Measurements from ENCODE around the gene PRPS1. TPM values are rescaled to one million over a fixed set of nuclear protein-coding genes. Genes with fewer than 3 reads are reported as not detected.

PRPS1 gene
- total RNA-seq, 2 donors from 2014 or later = 51.6 to 62.7 TPM

- H3K27me3 ChIP-seq (ENCODE audit: control insufficient read depth, insufficient read depth, low read length, poor library complexity, severe bottlenecking) = no peaks in the 10 kb centered on the region
- H3K9me3 ChIP-seq (ENCODE audit: control insufficient read depth, low read length) = no peaks in the 10 kb centered on the region
- H3K4me1 ChIP-seq (ENCODE audit: control insufficient read depth, insufficient read depth, low read length) = no peaks in the 10 kb centered on the region
- Mint-ChIP-seq H3K4me3 (no peak overlapping the region), H3K27me3 (ENCODE audit: insufficient read depth) (no peaks in the 10 kb centered on the region), H3K9me3 (peaks cover 59% of the 10 kb centered on the region), H3K27ac (no peak overlapping the region), H3K4me1 (no peaks in the 10 kb centered on the region), H3K36me3 (ENCODE audit: low read depth) (no peaks in the 10 kb centered on the region)
- no peak overlapping the region for H3K9ac ChIP-seq (ENCODE audit: extremely low read depth, low read length, poor library complexity, severe bottlenecking)
- H3K36me3 ChIP-seq (ENCODE audit: control insufficient read depth, insufficient read depth, low read length) = no peaks in the 10 kb centered on the region
- TF ChIP-seq, protein P1, sequence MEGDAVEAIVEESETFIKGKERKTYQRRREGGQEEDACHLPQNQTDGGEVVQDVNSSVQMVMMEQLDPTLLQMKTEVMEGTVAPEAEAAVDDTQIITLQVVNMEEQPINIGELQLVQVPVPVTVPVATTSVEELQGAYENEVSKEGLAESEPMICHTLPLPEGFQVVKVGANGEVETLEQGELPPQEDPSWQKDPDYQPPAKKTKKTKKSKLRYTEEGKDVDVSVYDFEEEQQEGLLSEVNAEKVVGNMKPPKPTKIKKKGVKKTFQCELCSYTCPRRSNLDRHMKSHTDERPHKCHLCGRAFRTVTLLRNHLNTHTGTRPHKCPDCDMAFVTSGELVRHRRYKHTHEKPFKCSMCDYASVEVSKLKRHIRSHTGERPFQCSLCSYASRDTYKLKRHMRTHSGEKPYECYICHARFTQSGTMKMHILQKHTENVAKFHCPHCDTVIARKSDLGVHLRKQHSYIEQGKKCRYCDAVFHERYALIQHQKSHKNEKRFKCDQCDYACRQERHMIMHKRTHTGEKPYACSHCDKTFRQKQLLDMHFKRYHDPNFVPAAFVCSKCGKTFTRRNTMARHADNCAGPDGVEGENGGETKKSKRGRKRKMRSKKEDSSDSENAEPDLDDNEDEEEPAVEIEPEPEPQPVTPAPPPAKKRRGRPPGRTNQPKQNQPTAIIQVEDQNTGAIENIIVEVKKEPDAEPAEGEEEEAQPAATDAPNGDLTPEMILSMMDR (conservative IDR thresholded peaks at IDR 0.05) = no peak
- H3K4me3 ChIP-seq (ENCODE audit: low read length) = no peak overlapping the region
- no peak overlapping the region for H3K27ac ChIP-seq (ENCODE audit: low read depth, low read length)
- DNase-seq = no peak
- WGBS, 2 experiments (ENCODE audit: insufficient coverage in 1 of 2, insufficient read length in 1 of 2) = 79% methylated on average over 6 of the region's 6 CpGs; no CpG with 5 or more reads in 1 of the 2 experiments
These were observed 39.1 kb upstream of the PRPS1 start for GRCh38 chrX:107589243-107589642.

DNA sequence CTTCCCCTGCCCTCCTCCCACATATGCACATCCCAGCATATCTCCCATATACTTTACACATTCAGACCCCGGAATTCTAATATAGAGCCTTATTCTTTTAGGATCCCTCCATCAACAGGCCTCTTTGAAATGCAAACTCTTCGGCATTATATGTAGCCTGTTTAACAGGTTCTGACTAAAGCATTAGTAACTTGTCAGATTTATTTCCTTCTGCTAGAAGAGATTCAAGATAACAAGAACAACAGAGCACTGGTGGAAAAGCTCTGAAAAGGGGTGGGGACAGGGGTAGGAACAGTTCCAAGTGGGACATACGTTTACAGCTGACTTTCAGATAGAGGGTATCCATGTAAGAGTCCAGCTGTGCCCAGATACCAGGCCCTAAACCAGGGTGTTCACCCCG is 31.7 kb upstream of the PRPS1 start:
- no peaks in the 10 kb centered on the region for H3K9me3 ChIP-seq (ENCODE audit: control insufficient read depth, low read length)
- TF ChIP-seq, protein P1 (conservative IDR thresholded peaks at IDR 0.05) = no peak
- Mint-ChIP-seq H3K4me3 (no peak overlapping the region), H3K27ac (no peak overlapping the region), H3K4me1 (no peaks in the 10 kb centered on the region), H3K36me3 (ENCODE audit: low read depth) (no peaks in the 10 kb centered on the region), H3K9me3 (peaks cover 35% of the 10 kb centered on the region), H3K27me3 (ENCODE audit: insufficient read depth) (no peaks in the 10 kb centered on the region)
- no peak overlapping the region for H3K9ac ChIP-seq (ENCODE audit: extremely low read depth, low read length, poor library complexity, severe bottlenecking)
- H3K27ac ChIP-seq (ENCODE audit: low read depth, low read length) = no peak overlapping the region
- no peaks in the 10 kb centered on the region for H3K27me3 ChIP-seq (ENCODE audit: control insufficient read depth, insufficient read depth, low read length, poor library complexity, severe bottlenecking)
- H3K36me3 ChIP-seq (ENCODE audit: control insufficient read depth, insufficient read depth, low read length) = no peaks in the 10 kb centered on the region
- 90% methylated on average over 4 of the region's 4 CpGs; no CpG with 5 or more reads in 1 of the 2 experiments for WGBS, 2 experiments (ENCODE audit: insufficient coverage in 1 of 2, insufficient read length in 1 of 2)
- H3K4me1 ChIP-seq (ENCODE audit: control insufficient read depth, insufficient read depth, low read length) = no peaks in the 10 kb centered on the region
- DNase-seq = no peak
- no peak overlapping the region for H3K4me3 ChIP-seq (ENCODE audit: low read length)

GRCh38 chrX:107597264-107597663 is 31.0 kb upstream of the PRPS1 start:
- no peaks in the 10 kb centered on the region for H3K27me3 Mint-ChIP-seq (ENCODE audit: insufficient read depth)
- Histone ChIP-seq H3K36me3 (ENCODE audit: control insufficient read depth, insufficient read depth, low read length) (no peaks in the 10 kb centered on the region), H3K9ac (ENCODE audit: extremely low read depth, low read length, poor library complexity, severe bottlenecking) (no peak overlapping the region), H3K27ac (ENCODE audit: low read depth, low read length) (no peak overlapping the region), H3K4me3 (ENCODE audit: low read length) (no peak overlapping the region), H3K4me1 (ENCODE audit: control insufficient read depth, insufficient read depth, low read length) (no peaks in the 10 kb centered on the region), H3K27me3 (ENCODE audit: control insufficient read depth, insufficient read depth, low read length, poor library complexity, severe bottlenecking) (no peaks in the 10 kb centered on the region), H3K9me3 (ENCODE audit: control insufficient read depth, low read length) (no peaks in the 10 kb centered on the region)
- H3K27ac Mint-ChIP-seq = no peak overlapping the region
- H3K4me3 Mint-ChIP-seq = no peak overlapping the region
- 92 to 94% methylated on average over 2 to 13 of the region's 13 CpGs for WGBS, 2 experiments (ENCODE audit: insufficient coverage in 1 of 2, insufficient read length in 1 of 2)
- peaks cover 35% of the 10 kb centered on the region for H3K9me3 Mint-ChIP-seq
- TF ChIP-seq, protein P1 (conservative IDR thresholded peaks at IDR 0.05) = no peak
- DNase-seq = no peak
- H3K4me1 Mint-ChIP-seq = no peaks in the 10 kb centered on the region
- no peaks in the 10 kb centered on the region for H3K36me3 Mint-ChIP-seq (ENCODE audit: low read depth)
